Left ventricle myocardium inferior (tissue), 1 donor: ENCODE measurements around the gene RAC2. TPM values are rescaled to one million over a fixed set of nuclear protein-coding genes. Genes with fewer than 3 reads are reported as not detected.

ENCODE experiments used
- DNase-seq: peaks from one replicate; pipeline ENCODE4 v3.0.0-alpha.2; 2020
- H3K27ac ChIP-seq: fragments of 200-600 bp; replicated peaks from 2 replicates; pipeline ENCODE4 v1.8.0; 2021
- H3K27me3 ChIP-seq: fragments of 200-600 bp; 2 replicates; pipeline ENCODE4 v1.8.0; 2021; ENCODE audit warnings: low read depth
- H3K36me3 ChIP-seq: fragments of 200-600 bp; 2 replicates; pipeline ENCODE4 v1.8.0; 2021
- H3K4me1 ChIP-seq: fragments of 200-600 bp; 2 replicates; pipeline ENCODE4 v1.8.0; 2021
- H3K4me3 ChIP-seq: fragments of 200-600 bp; 2 replicates; pipeline ENCODE4 v1.8.0; 2021; ENCODE audit warnings: mild to moderate bottlenecking, moderate library complexity
- H3K9me3 ChIP-seq: fragments of 200-600 bp; replicated peaks from 2 replicates; pipeline ENCODE4 v1.8.0; 2021
- CTCF ChIP-seq: fragments of 200-600 bp; IDR thresholded peaks from 2 replicates; pipeline ENCODE4 v1.8.0; 2021; ENCODE audit warnings: antibody characterized with exemption, mild to moderate bottlenecking, borderline replicate concordance
- intact Hi-C: fragments of 100-400 bp; cut with micrococcal nuclease; formaldehyde crosslinking; loops from one replicate; pipeline ENCODE4 v1.11.0; 2022
- total RNA-seq: library from RNA; stranded (reverse); fragmentation: NEBNext Ultra II Directional; extraction: Animal tissue kit (Norgen Biotek cat#: 25700); gene quantifications from one replicate; pipeline ENCODE4 v1.2.1, GENCODE V29; 2021
- donor health status: DM: no; HTN: yes; CAD: no; lungs with severe emphysema.

The RAC2 gene
- total RNA-seq, 1 donor from 2014 or later, result 1.8 TPM

- Histone ChIP-seq H3K27ac (no peak overlapping the region), H3K27me3 (peaks cover 96% of the 10 kb centered on the region), H3K4me3 (no peak overlapping the region), H3K4me1 (peaks cover 5% of the 10 kb centered on the region), H3K9me3 (no peaks in the 10 kb centered on the region), H3K36me3 (no peaks in the 10 kb centered on the region)
- intact Hi-C loops, result no loop called here
- TF ChIP-seq CTCF, result no peak
- no peak for DNase-seq
Measured at GRCh38 chr22:37240941-37241320, 3.1 kb downstream of the RAC2 start.

- Histone ChIP-seq H3K4me3 (no peak overlapping the region), H3K27ac (no peak overlapping the region), H3K27me3 (peaks cover 100% of the 10 kb centered on the region), H3K36me3 (no peaks in the 10 kb centered on the region), H3K9me3 (no peaks in the 10 kb centered on the region), H3K4me1 (peaks cover 5% of the 10 kb centered on the region)
- no peak for TF ChIP-seq CTCF
- intact Hi-C loops, result no loop called here
- no peak for DNase-seq
Measured at GRCh38 chr22:37240240-37240940, 3.7 kb downstream of the RAC2 start.

- no peak for DNase-seq
- intact Hi-C loops, result no loop called here
- H3K4me3 ChIP-seq, result no peak overlapping the region
- H3K27ac ChIP-seq, result no peak overlapping the region
- H3K36me3 ChIP-seq, result no peaks in the 10 kb centered on the region
- H3K4me1 ChIP-seq, result peaks cover 5% of the 10 kb centered on the region
- H3K27me3 ChIP-seq, result peaks cover 100% of the 10 kb centered on the region
- no peak for TF ChIP-seq CTCF
- no peaks in the 10 kb centered on the region for H3K9me3 ChIP-seq
Measured at GRCh38 chr22:37239336-37240239, 4.5 kb downstream of the RAC2 start.

- H3K4me3 ChIP-seq, result no peak overlapping the region
- H3K36me3 ChIP-seq, result no peaks in the 10 kb centered on the region
- no peak overlapping the region for H3K27ac ChIP-seq
- intact Hi-C loops, result no loop called here
- no peak for DNase-seq
- TF ChIP-seq CTCF, result no peak
- no peaks in the 10 kb centered on the region for H3K4me1 ChIP-seq
- peaks cover 100% of the 10 kb centered on the region for H3K27me3 ChIP-seq
- no peaks in the 10 kb centered on the region for H3K9me3 ChIP-seq
Measured at GRCh38 chr22:37237371-37238268, 6.4 kb downstream of the RAC2 start.
